ENCODE results near the gene TNFRSF25.
"Not testable (repeated sequence)": the region's sequence is repeated elsewhere in the genome, so short reads cannot be mapped to it uniquely, and the experiment has no call there.

The TNFRSF25 gene

GRCh38 chr1:6456800-6457466, 9.0 kb downstream of the TNFRSF25 start:
- no peak for TF ChIP-seq GABPA (IDR thresholded peaks at IDR 0.05; ENCODE audit: low read depth)
- no peak for TF ChIP-seq POLR2AphosphoS5 (IDR thresholded peaks at IDR 0.05; ENCODE audit: low read depth)
- TF ChIP-seq, protein P1, sequence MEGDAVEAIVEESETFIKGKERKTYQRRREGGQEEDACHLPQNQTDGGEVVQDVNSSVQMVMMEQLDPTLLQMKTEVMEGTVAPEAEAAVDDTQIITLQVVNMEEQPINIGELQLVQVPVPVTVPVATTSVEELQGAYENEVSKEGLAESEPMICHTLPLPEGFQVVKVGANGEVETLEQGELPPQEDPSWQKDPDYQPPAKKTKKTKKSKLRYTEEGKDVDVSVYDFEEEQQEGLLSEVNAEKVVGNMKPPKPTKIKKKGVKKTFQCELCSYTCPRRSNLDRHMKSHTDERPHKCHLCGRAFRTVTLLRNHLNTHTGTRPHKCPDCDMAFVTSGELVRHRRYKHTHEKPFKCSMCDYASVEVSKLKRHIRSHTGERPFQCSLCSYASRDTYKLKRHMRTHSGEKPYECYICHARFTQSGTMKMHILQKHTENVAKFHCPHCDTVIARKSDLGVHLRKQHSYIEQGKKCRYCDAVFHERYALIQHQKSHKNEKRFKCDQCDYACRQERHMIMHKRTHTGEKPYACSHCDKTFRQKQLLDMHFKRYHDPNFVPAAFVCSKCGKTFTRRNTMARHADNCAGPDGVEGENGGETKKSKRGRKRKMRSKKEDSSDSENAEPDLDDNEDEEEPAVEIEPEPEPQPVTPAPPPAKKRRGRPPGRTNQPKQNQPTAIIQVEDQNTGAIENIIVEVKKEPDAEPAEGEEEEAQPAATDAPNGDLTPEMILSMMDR (IDR thresholded peaks at IDR 0.05; ENCODE audit: insufficient read depth, low read length): no peak
- TF ChIP-seq, protein P2, sequence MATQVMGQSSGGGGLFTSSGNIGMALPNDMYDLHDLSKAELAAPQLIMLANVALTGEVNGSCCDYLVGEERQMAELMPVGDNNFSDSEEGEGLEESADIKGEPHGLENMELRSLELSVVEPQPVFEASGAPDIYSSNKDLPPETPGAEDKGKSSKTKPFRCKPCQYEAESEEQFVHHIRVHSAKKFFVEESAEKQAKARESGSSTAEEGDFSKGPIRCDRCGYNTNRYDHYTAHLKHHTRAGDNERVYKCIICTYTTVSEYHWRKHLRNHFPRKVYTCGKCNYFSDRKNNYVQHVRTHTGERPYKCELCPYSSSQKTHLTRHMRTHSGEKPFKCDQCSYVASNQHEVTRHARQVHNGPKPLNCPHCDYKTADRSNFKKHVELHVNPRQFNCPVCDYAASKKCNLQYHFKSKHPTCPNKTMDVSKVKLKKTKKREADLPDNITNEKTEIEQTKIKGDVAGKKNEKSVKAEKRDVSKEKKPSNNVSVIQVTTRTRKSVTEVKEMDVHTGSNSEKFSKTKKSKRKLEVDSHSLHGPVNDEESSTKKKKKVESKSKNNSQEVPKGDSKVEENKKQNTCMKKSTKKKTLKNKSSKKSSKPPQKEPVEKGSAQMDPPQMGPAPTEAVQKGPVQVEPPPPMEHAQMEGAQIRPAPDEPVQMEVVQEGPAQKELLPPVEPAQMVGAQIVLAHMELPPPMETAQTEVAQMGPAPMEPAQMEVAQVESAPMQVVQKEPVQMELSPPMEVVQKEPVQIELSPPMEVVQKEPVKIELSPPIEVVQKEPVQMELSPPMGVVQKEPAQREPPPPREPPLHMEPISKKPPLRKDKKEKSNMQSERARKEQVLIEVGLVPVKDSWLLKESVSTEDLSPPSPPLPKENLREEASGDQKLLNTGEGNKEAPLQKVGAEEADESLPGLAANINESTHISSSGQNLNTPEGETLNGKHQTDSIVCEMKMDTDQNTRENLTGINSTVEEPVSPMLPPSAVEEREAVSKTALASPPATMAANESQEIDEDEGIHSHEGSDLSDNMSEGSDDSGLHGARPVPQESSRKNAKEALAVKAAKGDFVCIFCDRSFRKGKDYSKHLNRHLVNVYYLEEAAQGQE (IDR thresholded peaks at IDR 0.05; ENCODE audit: insufficient replicate concordance, low read depth): no peak
- no peak for TF ChIP-seq SPI1 (IDR thresholded peaks at IDR 0.05; ENCODE audit: borderline replicate concordance, low read depth)
- Histone ChIP-seq H3K4me3 (replicated peaks; ENCODE audit: insufficient read depth, low read length) (no peak overlapping the region), H3K27me3 (ENCODE audit: insufficient read depth, poor library complexity, severe bottlenecking) (peaks cover 48% of the 10 kb centered on the region), H3K27ac (replicated peaks) (no peak overlapping the region)
- DNase-seq (ENCODE audit: low read depth in 1 of 2, low spot score in 1 of 2): no peak

DNA sequence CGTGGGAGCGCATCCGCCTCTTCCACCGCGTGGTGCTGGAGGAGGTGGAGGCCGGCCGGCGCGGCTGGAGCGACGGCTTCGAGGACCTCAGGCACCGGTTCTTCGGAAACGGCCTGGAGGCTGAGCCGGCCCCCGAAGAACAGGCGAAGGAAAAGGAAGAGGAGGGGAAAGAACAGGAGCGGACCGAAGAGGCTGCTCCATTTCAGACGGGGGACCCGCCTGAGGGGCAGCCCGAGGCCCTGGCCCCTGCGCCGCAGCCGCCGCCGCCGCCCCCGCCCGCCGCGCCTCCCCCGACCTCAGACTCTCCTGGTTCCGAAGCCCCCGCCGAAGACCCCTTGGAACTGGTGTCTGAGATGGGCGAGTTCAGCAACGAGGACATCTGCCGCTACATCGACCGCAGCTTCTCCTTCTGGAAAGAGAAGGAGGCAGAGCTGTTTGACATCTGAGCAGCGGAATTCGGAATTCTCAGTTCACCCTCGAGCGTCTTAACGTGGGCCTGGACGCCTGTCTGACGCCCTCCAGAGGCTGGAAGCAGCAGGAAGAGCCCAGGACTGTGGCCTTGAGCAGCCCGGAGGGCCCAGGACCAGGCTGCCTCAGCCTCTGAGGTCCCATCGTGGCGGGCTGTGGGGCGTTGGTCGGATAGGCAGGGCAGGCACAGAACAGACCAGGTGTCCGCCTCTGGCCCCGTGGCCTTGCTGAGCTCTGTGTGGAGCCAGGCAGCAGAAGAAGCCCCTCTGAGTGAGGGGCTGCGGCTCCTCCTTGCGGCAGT, 10.0 kb downstream of the TNFRSF25 start:
- H3K27ac ChIP-seq (replicated peaks); DNase-seq (ENCODE audit: low read depth in 1 of 2, low spot score in 1 of 2); H3K4me3 ChIP-seq (replicated peaks; ENCODE audit: insufficient read depth, low read length): not testable (repeated sequence)
- peaks cover 48% of the 10 kb centered on the region for H3K27me3 ChIP-seq (ENCODE audit: insufficient read depth, poor library complexity, severe bottlenecking)

GRCh38 chr1:6454856-6455751, 10.9 kb downstream of the TNFRSF25 start:
- no peak for TF ChIP-seq GABPA (IDR thresholded peaks at IDR 0.05; ENCODE audit: low read depth)
- TF ChIP-seq, protein P2 (IDR thresholded peaks at IDR 0.05; ENCODE audit: insufficient replicate concordance, low read depth): no peak
- TF ChIP-seq, protein P1 (IDR thresholded peaks at IDR 0.05; ENCODE audit: insufficient read depth, low read length): no peak
- H3K27ac ChIP-seq (replicated peaks): no peak overlapping the region
- H3K4me3 ChIP-seq (replicated peaks; ENCODE audit: insufficient read depth, low read length): no peak overlapping the region
- H3K27me3 ChIP-seq (ENCODE audit: insufficient read depth, poor library complexity, severe bottlenecking): peaks cover 43% of the 10 kb centered on the region
- no peak for DNase-seq (ENCODE audit: low read depth in 1 of 2, low spot score in 1 of 2)

DNA sequence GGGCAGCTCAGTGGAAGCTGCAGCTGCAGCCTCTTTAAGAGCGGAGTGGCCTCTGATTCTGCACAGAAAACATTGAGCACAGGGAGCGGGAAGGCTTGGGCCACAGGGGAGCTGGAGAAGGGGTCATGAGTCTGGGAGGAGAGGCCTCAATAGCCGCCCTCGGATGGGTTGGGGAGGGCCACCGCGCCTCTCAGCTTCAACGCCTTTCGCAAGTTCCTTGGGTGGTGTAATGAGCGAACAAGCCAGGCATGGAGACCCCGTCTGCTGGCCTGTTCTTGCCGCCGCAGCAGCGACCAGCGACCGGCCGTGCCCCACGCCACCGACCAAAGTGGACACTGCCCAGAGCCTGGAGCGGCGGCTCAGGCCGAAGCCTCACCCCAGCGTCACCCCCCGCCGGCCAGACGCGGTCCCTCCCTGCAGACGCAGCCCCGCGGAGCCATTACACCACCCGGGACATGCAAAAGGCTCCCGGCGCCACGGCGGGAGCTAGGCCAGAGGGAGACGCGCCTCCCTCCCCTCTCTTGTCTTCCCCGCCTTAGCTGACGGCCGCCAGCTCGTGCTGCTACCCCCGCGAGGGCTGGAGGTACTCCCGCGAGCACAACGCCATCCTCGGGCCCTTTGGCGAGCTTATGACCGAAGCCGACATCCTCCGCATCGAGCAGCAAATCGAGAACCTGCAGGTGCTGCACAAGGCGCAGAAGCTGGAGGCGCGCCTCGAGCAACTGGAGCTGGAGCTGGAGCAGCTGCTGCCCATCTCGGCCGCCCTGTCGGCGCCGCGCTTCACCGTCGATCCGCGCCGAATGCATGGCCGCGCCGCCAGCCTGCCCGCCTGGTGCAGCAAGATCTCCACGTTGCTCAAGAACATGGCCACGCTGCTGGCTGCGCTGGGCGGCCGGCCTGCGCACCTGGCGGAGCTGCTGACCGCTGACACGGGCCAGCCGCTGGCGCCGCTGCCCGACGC, 11.8 kb downstream of the TNFRSF25 start:
- not testable (repeated sequence) for DNase-seq (ENCODE audit: low read depth in 1 of 2, low spot score in 1 of 2)

More for the DNA sequence above, 11.8 kb downstream of the TNFRSF25 start:
- H3K27me3 ChIP-seq (ENCODE audit: insufficient read depth, poor library complexity, severe bottlenecking): peaks cover 43% of the 10 kb centered on the region
- H3K27ac ChIP-seq (replicated peaks); H3K4me3 ChIP-seq (replicated peaks; ENCODE audit: insufficient read depth, low read length): not testable (repeated sequence)

Data from HL-60 (cell line).